ENCODE data around the gene PATJ.
"Not testable (repeated sequence)": the region's sequence is repeated elsewhere in the genome, so short reads cannot be mapped to it uniquely, and the experiment has no call there.

Gene PATJ

GRCh38 chr1:62176597-62177312 is 434.5 kb downstream of the PATJ start:
- no peak for TF ChIP-seq POLR2A (IDR thresholded peaks at IDR 0.05; ENCODE audit: low read depth, low read length)
- TF ChIP-seq TAF1 (IDR thresholded peaks at IDR 0.05; ENCODE audit: low read depth, low read length), result no peak
- TF ChIP-seq SPI1 (IDR thresholded peaks at IDR 0.05; ENCODE audit: low read depth, low read length), result no peak
- TF ChIP-seq PAX5 (IDR thresholded peaks at IDR 0.05; ENCODE audit: insufficient read depth, low read length, severe bottlenecking), result no peak
- no peak for TF ChIP-seq POU2F2 (IDR thresholded peaks at IDR 0.05; ENCODE audit: low read depth, low read length)
- no peak for TF ChIP-seq POLR2AphosphoS5 (IDR thresholded peaks at IDR 0.05; ENCODE audit: low read depth, low read length)
- FAIRE-seq (no peak), DNase-seq (ENCODE audit: insufficient read length, low spot score) (no peak)

- no peak for FAIRE-seq
- no peak for DNase-seq (ENCODE audit: insufficient read length, low spot score)
- TF ChIP-seq SPI1 (IDR thresholded peaks at IDR 0.05; ENCODE audit: low read depth, low read length), result no peak
- no peak for TF ChIP-seq POLR2A (IDR thresholded peaks at IDR 0.05; ENCODE audit: low read depth, low read length)
- no peak for TF ChIP-seq TAF1 (IDR thresholded peaks at IDR 0.05; ENCODE audit: low read depth, low read length)
- no peak for TF ChIP-seq PAX5 (IDR thresholded peaks at IDR 0.05; ENCODE audit: insufficient read depth, low read length, severe bottlenecking)
- TF ChIP-seq POU2F2 (IDR thresholded peaks at IDR 0.05; ENCODE audit: low read depth, low read length), result no peak
- TF ChIP-seq POLR2AphosphoS5 (IDR thresholded peaks at IDR 0.05; ENCODE audit: low read depth, low read length), result no peak
These were observed 435.3 kb downstream of the PATJ start for GRCh38 chr1:62177621-62178020.

GRCh38 chr1:62178372-62178771 is 436.1 kb downstream of the PATJ start:
- DNase-seq (ENCODE audit: insufficient read length, low spot score) (no peak), FAIRE-seq (no peak)
- TF ChIP-seq TAF1 (IDR thresholded peaks at IDR 0.05; ENCODE audit: low read depth, low read length), result no peak
- no peak for TF ChIP-seq PAX5 (IDR thresholded peaks at IDR 0.05; ENCODE audit: insufficient read depth, low read length, severe bottlenecking)
- TF ChIP-seq POLR2A (IDR thresholded peaks at IDR 0.05; ENCODE audit: low read depth, low read length), result no peak
- no peak for TF ChIP-seq POU2F2 (IDR thresholded peaks at IDR 0.05; ENCODE audit: low read depth, low read length)
- no peak for TF ChIP-seq SPI1 (IDR thresholded peaks at IDR 0.05; ENCODE audit: low read depth, low read length)
- TF ChIP-seq POLR2AphosphoS5 (IDR thresholded peaks at IDR 0.05; ENCODE audit: low read depth, low read length), result no peak

GRCh38 chr1:62180054-62180453 is 437.8 kb downstream of the PATJ start:
- FAIRE-seq; DNase-seq (ENCODE audit: insufficient read length, low spot score): not testable (repeated sequence)

GRCh38 chr1:62180639-62181038 is 438.4 kb downstream of the PATJ start:
- DNase-seq (ENCODE audit: insufficient read length, low spot score) (no peak), FAIRE-seq (no peak)
- TF ChIP-seq POLR2AphosphoS5 (IDR thresholded peaks at IDR 0.05; ENCODE audit: low read depth, low read length) (no peak), POU2F2 (IDR thresholded peaks at IDR 0.05; ENCODE audit: low read depth, low read length) (no peak), TAF1 (IDR thresholded peaks at IDR 0.05; ENCODE audit: low read depth, low read length) (no peak), SPI1 (IDR thresholded peaks at IDR 0.05; ENCODE audit: low read depth, low read length) (no peak), PAX5 (IDR thresholded peaks at IDR 0.05; ENCODE audit: insufficient read depth, low read length, severe bottlenecking) (no peak), POLR2A (IDR thresholded peaks at IDR 0.05; ENCODE audit: low read depth, low read length) (no peak)

GRCh38 chr1:62181532-62181931 is 439.3 kb downstream of the PATJ start:
- TF ChIP-seq TAF1 (IDR thresholded peaks at IDR 0.05; ENCODE audit: low read depth, low read length) (no peak), SPI1 (IDR thresholded peaks at IDR 0.05; ENCODE audit: low read depth, low read length) (no peak), POLR2AphosphoS5 (IDR thresholded peaks at IDR 0.05; ENCODE audit: low read depth, low read length) (no peak), POLR2A (IDR thresholded peaks at IDR 0.05; ENCODE audit: low read depth, low read length) (no peak), PAX5 (IDR thresholded peaks at IDR 0.05; ENCODE audit: insufficient read depth, low read length, severe bottlenecking) (no peak)
- no peak for FAIRE-seq
- DNase-seq (ENCODE audit: insufficient read length, low spot score), result no peak

- FAIRE-seq; DNase-seq (ENCODE audit: insufficient read length, low spot score): not testable (repeated sequence)
These were observed 439.9 kb downstream of the PATJ start for GRCh38 chr1:62182157-62182556.

- not testable (repeated sequence) for FAIRE-seq; DNase-seq (ENCODE audit: insufficient read length, low spot score)
These were observed 441.1 kb downstream of the PATJ start for GRCh38 chr1:62183164-62184020.

GRCh38 chr1:62184336-62184735 is 442.1 kb downstream of the PATJ start:
- TF ChIP-seq POLR2AphosphoS5 (IDR thresholded peaks at IDR 0.05; ENCODE audit: low read depth, low read length) (no peak), TAF1 (IDR thresholded peaks at IDR 0.05; ENCODE audit: low read depth, low read length) (no peak), POU2F2 (IDR thresholded peaks at IDR 0.05; ENCODE audit: low read depth, low read length) (no peak), PAX5 (IDR thresholded peaks at IDR 0.05; ENCODE audit: insufficient read depth, low read length, severe bottlenecking) (no peak), POLR2A (IDR thresholded peaks at IDR 0.05; ENCODE audit: low read depth, low read length) (no peak), SPI1 (IDR thresholded peaks at IDR 0.05; ENCODE audit: low read depth, low read length) (no peak)
- FAIRE-seq (no peak), DNase-seq (ENCODE audit: insufficient read length, low spot score) (no peak)

GRCh38 chr1:62185233-62185632 is 443.0 kb downstream of the PATJ start:
- FAIRE-seq; DNase-seq (ENCODE audit: insufficient read length, low spot score): not testable (repeated sequence)
